ENCODE results near the gene UBTD2. TPM values are rescaled to one million over a fixed set of nuclear protein-coding genes. Genes with fewer than 3 reads are reported as not detected.

The UBTD2 gene
- total and polyA plus RNA-seq, 2 donors from 2014 or later: 12.9 to 17.8 TPM

- Histone ChIP-seq H3K36me3 (ENCODE audit: control insufficient read depth in 2 of 3, insufficient read depth in 3 of 3, low read length in 3 of 3) (no peaks in the 10 kb centered on the region), H3K27ac (ENCODE audit: low read depth in 2 of 2, low read length in 2 of 2) (no peak overlapping the region), H3K4me3 (ENCODE audit: low read length in 3 of 3) (no peak overlapping the region), H3K9me3 (ENCODE audit: control insufficient read depth in 2 of 3, insufficient read depth in 1 of 3, low read length in 3 of 3) (no peaks in the 10 kb centered on the region), H3K4me1 (ENCODE audit: control insufficient read depth in 2 of 3, insufficient read depth in 2 of 3, low read depth in 1 of 3, low read length in 3 of 3) (peaks cover 0 to 2% (median 0%) of the 10 kb centered on the region in 3 donors), H3K27me3 (ENCODE audit: control insufficient read depth, insufficient read depth, low read length) (no peaks in the 10 kb centered on the region), H3K9ac (ENCODE audit: low read length in 3 of 3) (no peak overlapping the region)
- peak in 1 of 5 donors; percentile 57 for DNase-seq
- no peak for TF ChIP-seq CTCF (IDR thresholded peaks at IDR 0.05; ENCODE audit: borderline replicate concordance, extremely low read depth, insufficient read depth)
- FAIRE-seq: no peak
- intact Hi-C loops (cut with DNase I): no loop called here
Observed at GRCh38 chr5:172162323-172162986, 121.1 kb downstream of the UBTD2 start.

DNA sequence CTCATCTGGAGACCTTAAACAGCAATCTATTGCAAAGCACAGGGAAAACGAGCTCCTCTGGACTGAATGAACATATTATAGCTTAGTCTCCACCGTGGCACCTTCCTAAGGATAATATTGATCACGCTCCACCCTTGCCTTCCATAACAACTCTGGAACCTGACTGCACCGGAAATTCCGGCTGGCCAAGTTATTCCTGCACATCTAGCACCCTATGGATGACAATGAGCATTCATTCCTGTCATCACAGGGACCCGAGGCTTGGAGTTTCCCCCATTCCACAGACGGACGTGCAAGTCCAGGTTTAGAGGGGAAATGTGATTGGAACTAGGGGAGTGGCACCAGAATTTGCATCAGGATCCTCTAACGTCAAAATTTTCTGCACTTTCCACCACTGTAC lies 123.1 kb downstream of the UBTD2 start:
- no peak for FAIRE-seq
- H3K27me3 ChIP-seq (ENCODE audit: control insufficient read depth, insufficient read depth, low read length): no peaks in the 10 kb centered on the region
- no peak overlapping the region for H3K27ac ChIP-seq (ENCODE audit: low read depth in 2 of 2, low read length in 2 of 2)
- H3K4me1 ChIP-seq (ENCODE audit: control insufficient read depth in 2 of 3, insufficient read depth in 2 of 3, low read depth in 1 of 3, low read length in 3 of 3): peaks cover 0 to 6% (median 5%) of the 10 kb centered on the region in 3 donors
- no peak overlapping the region for H3K4me3 ChIP-seq (ENCODE audit: low read length in 3 of 3)
- TF ChIP-seq CTCF (IDR thresholded peaks at IDR 0.05; ENCODE audit: borderline replicate concordance, extremely low read depth, insufficient read depth): no peak
- DNase-seq: no peak
- H3K9ac ChIP-seq (ENCODE audit: low read length in 3 of 3): no peak overlapping the region
- intact Hi-C loops (cut with DNase I): no loop called here
- H3K36me3 ChIP-seq (ENCODE audit: control insufficient read depth in 2 of 3, insufficient read depth in 3 of 3, low read length in 3 of 3): no peaks in the 10 kb centered on the region
- no peaks in the 10 kb centered on the region for H3K9me3 ChIP-seq (ENCODE audit: control insufficient read depth in 2 of 3, insufficient read depth in 1 of 3, low read length in 3 of 3)

Other genes starting within 250 kb of the UBTD2 start
- 42.8 TPM for gene STK10, start 95.5 kb downstream of the UBTD2 start, total RNA-seq
- 7.2 TPM for gene STK10, start 95.5 kb downstream of the UBTD2 start, polyA plus RNA-seq (ENCODE audit: insufficient read depth, low read depth, low replicate concordance)
- gene EFCAB9, start 89.6 kb downstream of the UBTD2 start, total RNA-seq: not detected
- gene EFCAB9, start 89.6 kb downstream of the UBTD2 start, polyA plus RNA-seq (ENCODE audit: insufficient read depth, low read depth, low replicate concordance): not detected
- 22.8 TPM for gene SH3PXD2B, start 170.8 kb upstream of the UBTD2 start, total RNA-seq
- 3.1 TPM for gene SH3PXD2B, start 170.8 kb upstream of the UBTD2 start, polyA plus RNA-seq (ENCODE audit: insufficient read depth, low read depth, low replicate concordance)

Data from kidney (tissue), 14 donors.